OCI-M2 (cell line): Measurements from ENCODE around the gene FGD2.

Experiments
- DNase-seq: peaks from one replicate; lab custom pipeline; 2025; ENCODE audit not compliant: unreplicated experiment; lab: John Stamatoyannopoulos, UW

Gene FGD2

GRCh38 chr6:37017606-37018197, 12.2 kb downstream of the FGD2 start:
- DNase-seq: no peak

- DNase-seq: peak; percentile 73
These were observed 13.0 kb downstream of the FGD2 start for GRCh38 chr6:37018198-37019064.

- no peak for DNase-seq
These were observed 13.6 kb downstream of the FGD2 start for GRCh38 chr6:37019065-37019450.

- DNase-seq: no peak
These were observed 14.9 kb downstream of the FGD2 start for GRCh38 chr6:37020381-37020780.

GRCh38 chr6:37020812-37021211, 15.4 kb downstream of the FGD2 start:
- DNase-seq: no peak

- no peak for DNase-seq
These were observed 16.1 kb downstream of the FGD2 start for GRCh38 chr6:37021356-37022129.

GRCh38 chr6:37022135-37022863, 16.8 kb downstream of the FGD2 start:
- no peak for DNase-seq

- DNase-seq: no peak
These were observed 19.3 kb downstream of the FGD2 start for GRCh38 chr6:37024656-37025337.

- no peak for DNase-seq
These were observed 20.4 kb downstream of the FGD2 start for GRCh38 chr6:37025621-37026466.

GRCh38 chr6:37027036-37027720, 21.7 kb downstream of the FGD2 start:
- no peak for DNase-seq

GRCh38 chr6:37027811-37028469, 22.5 kb downstream of the FGD2 start:
- no peak for DNase-seq

- peak; percentile 46 for DNase-seq
These were observed 24.0 kb downstream of the FGD2 start for GRCh38 chr6:37029249-37029971.

GRCh38 chr6:37030599-37030998, 25.1 kb downstream of the FGD2 start:
- no peak for DNase-seq

GRCh38 chr6:37032239-37032638, 26.8 kb downstream of the FGD2 start:
- DNase-seq: no peak

- DNase-seq: no peak
These were observed 27.8 kb downstream of the FGD2 start for GRCh38 chr6:37033255-37033654.

GRCh38 chr6:37033819-37034795, 28.7 kb downstream of the FGD2 start:
- no peak for DNase-seq

GRCh38 chr6:37036146-37036545, 30.7 kb downstream of the FGD2 start:
- DNase-seq: no peak
